SU-DHL-6 (cell line): ENCODE measurements around the gene FOXN3.

Experiments
- CTCF ChIP-seq: fragments of 200-600 bp; sonication (generic); IDR thresholded peaks from one replicate; pipeline ENCODE4 v1.5.1; 2017; ENCODE audit warnings: antibody characterized with exemption, mild to moderate bottlenecking, low read length, moderate library complexity; ENCODE audit not compliant: insufficient read depth, poor library complexity, severe bottlenecking
- EZH2phosphoT487 ChIP-seq: fragments of 200-600 bp; sonication (generic), shearing (Covaris generic); conservative IDR thresholded peaks from 2 replicates; pipeline ENCODE4 v1.6.1; 2018; ENCODE audit warnings: mild to moderate bottlenecking, antibody characterized with exemption, low read length, moderate library complexity, mixed read lengths

GRCh38 chr14:89418452-89418851, 1.4 kb upstream of the FOXN3 start:
- TF ChIP-seq CTCF, result no peak
- no peak for TF ChIP-seq EZH2phosphoT487
